NK-92 (cell line): ENCODE data around the gene DHX15.

Source experiments
- DNase-seq: peaks from one replicate; lab custom pipeline; 2025; ENCODE audit not compliant: unreplicated experiment; lab: John Stamatoyannopoulos, UW

The DHX15 gene

DNA sequence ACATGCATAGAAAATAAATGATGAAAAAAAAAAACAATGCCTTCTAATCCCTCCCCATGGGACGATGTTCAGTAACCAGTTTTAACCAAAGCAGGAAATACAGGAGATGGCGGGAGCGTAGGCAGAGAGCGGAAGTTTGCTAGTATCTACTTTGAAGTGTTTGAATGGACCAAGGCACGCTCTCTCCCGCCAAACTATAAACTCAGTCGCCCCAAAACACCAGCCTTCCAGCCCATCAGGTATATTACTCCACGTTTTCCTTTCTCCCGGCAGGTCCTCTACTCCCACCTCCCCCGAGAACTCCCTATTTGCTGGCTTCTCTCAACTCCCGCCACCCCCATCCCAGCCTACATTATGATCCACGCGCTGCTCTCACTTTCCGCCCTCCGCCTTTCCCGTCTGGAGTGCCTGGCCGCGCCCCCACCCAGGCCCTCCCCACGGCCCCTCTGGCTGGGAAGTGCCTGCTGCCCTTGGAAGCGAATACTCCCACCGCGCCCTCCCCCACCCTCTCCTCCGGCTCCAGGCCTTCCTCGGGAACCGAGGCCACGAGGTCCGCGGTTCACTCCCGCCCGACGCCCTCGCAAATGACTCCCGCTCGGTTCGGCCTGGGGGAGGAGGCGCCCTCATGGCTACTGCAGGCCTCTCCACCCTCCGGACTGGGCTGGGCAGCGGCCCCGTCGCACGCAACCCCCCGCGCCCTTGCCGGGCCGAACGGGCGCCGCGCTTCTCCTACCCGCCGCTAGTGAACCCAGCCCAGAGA lies 723 bp downstream of the DHX15 start:
- no peak for DNase-seq

DNA sequence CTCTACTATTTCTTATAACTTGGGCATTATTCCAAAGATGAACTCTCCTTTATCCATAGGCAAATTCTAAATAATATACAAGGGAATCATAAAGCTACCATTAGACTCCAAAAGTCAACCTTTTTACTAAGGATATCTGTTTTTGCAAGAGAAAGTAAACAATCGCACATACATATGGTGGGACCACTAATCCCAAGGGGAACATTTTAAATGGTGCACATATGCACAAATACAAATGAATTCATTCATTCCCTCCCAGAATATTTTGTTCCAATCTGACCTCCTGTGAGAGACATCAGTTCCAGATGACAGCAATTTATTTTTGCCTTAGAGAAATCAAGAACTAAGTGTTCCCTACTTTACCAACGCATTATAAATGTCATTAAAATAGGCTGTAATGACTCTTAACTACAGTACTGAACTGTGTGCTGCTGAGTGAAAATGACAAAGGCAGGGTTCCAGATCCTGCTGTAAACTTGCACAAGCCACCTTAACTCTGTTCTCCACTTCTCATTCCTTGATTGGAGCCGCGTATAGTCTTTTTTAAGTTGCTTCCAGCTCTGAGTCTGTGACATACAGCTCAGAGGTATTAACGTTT lies 2.0 kb downstream of the DHX15 start:
- DNase-seq: no peak

GRCh38 chr4:24578364-24578763 lies 6.0 kb downstream of the DHX15 start:
- DNase-seq: no peak

- DNase-seq: no peak
Observed at GRCh38 chr4:24576276-24576675, 8.1 kb downstream of the DHX15 start.

GRCh38 chr4:24574236-24574635 lies 10.1 kb downstream of the DHX15 start:
- no peak for DNase-seq

DNA sequence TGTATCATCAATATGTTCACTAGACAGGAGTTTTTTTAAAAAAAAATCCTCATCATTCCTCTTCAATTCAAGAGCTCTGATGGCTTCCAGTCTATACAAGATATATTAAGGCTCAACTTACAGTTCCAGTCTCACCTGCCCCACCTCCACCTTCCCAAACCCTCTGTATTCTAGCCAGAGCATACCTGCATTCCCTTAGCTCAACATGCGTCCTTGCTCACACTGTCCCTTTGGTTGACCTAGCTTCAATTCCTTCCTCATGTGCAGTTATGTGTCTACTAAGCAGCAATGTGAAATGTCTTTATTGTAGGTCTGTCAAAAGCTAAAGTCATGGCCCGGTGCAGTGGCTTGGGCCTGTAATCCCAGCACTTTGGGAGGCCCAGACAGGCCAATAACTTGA lies 10.8 kb downstream of the DHX15 start:
- DNase-seq: no peak

DNA sequence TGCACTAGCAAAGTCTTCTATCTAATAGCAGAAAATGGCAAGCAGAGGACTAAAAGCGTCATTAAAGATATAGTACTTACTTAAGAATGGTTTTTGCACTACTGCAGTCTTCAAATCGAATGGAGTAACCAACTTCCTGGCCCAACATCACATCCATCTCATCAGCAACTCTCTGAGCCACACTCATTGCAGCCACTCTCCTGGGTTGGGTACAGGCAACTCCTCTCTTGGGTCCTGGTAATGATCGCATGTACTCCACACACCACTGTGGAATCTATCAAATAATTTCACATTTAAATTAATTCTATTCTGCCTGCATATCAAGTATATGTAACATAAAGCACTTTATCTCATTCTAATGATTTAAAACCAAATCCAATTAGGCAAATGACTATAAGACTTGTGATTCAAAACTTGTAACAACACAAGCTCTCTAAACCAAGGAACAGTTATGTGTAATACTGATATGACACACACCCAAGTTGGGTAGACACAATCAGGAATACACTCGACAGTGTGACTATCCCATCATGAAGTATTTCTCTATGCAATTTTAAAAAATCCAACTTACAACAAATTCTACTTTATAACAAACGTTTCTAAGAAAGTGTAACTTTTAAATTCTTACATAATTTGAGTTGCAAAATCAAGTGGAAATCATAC lies 13.6 kb downstream of the DHX15 start:
- DNase-seq: no peak

GRCh38 chr4:24570172-24570571 lies 14.2 kb downstream of the DHX15 start:
- no peak for DNase-seq

DNA sequence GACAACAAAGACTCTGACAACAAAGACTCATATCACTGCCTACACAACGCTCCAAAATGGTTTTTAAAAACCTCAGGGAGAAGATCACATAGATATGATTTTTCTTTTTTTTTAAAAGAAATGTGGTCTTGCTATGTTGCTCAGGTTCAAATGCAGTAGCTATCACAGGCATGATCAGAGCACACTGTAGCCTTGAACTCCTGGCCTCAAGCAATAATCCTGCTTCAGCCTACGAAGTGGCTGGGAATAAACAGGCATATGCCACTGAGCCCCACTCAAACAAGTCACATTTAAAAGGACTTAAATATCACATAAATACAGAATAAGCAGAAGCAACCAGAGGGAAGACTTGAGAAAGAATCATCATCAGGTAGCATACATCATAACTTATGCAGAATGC lies 14.7 kb downstream of the DHX15 start:
- DNase-seq: no peak

GRCh38 chr4:24568425-24568824 lies 15.9 kb downstream of the DHX15 start:
- no peak for DNase-seq

DNA sequence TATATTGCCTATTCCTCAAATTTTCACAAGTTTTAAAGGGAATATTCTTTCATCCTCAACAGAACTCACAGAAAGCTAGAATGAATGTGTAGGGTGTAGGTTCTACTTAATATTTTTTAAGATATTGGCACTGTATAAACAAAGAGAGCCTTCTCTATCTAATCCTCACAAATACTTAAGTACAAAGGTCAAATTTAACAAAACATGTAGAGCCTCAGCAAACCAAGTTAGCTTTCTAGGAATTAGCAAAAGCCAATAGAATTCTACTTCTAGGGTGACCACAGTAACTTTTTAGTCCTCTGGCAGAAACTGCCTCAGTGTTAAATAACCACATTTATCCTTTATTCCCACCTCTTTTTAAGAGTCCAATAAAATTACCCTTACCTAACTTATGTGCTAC lies 19.3 kb downstream of the DHX15 start:
- DNase-seq: no peak

- DNase-seq: no peak
Observed at GRCh38 chr4:24564488-24564887, 19.9 kb downstream of the DHX15 start.

- DNase-seq: no peak
Observed at GRCh38 chr4:24561438-24562139, 22.8 kb downstream of the DHX15 start.

DNA sequence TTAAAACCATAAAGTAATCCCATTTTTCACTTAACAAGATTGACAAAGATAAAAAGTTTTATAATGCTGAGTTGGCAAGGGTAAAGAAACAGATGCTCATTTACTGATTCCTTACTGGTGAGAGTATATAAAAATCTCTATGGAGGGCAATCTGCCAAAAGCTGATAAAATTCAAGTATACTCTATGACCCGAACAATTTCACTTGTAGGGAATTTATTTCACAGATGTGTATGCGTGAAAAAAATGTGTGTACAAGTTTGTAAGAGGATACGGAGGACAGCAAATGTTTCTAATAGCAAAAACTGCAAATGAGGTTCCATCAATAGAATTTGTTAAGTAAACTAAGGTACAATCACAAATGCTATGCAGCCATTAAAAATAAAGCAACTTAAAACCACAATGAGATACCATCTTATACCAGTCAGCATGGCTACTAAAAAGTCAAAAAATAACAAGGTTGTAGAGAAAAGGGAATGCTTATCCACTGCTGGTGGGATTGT lies 23.4 kb downstream of the DHX15 start:
- no peak for DNase-seq

- no peak for DNase-seq
Observed at GRCh38 chr4:24559889-24560288, 24.5 kb downstream of the DHX15 start.

DNA sequence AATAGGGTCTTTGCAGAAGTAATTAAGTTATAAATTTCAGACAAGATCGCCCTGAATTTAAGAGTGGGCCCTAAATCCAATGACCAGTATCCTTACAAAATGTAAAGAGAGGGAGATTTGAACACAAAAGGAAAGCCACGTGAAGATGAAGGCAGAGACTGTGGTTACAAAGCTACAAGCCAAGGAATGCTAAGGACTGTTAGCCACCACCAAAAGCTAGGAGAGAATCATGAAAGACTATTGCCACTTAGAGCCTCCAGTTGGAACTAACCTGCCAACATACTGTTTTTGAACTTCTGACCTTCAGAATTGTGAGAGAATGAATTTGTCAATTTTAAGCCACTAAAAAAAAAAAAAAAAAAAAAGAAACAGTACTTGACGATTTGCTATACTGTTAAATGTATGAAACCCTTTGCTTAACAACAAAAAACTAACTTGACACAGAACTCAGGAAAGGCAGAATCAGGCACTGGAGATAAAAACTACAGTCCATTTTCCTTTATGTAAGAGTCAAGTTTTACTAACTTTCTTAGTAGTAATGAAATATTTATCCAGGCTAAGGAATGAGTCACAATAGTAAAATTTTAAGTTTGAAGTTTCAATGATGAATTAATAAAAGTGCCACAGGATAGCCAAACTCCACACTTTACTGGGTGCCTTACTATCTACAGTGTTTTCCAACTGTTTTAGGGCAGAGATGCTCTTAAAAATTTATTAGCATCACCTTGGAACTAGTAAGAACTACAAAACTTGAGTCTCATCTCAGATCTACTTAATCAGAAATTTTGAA lies 25.1 kb downstream of the DHX15 start:
- no peak for DNase-seq

- no peak for DNase-seq
Observed at GRCh38 chr4:24557026-24558025, 27.0 kb downstream of the DHX15 start.

DNA sequence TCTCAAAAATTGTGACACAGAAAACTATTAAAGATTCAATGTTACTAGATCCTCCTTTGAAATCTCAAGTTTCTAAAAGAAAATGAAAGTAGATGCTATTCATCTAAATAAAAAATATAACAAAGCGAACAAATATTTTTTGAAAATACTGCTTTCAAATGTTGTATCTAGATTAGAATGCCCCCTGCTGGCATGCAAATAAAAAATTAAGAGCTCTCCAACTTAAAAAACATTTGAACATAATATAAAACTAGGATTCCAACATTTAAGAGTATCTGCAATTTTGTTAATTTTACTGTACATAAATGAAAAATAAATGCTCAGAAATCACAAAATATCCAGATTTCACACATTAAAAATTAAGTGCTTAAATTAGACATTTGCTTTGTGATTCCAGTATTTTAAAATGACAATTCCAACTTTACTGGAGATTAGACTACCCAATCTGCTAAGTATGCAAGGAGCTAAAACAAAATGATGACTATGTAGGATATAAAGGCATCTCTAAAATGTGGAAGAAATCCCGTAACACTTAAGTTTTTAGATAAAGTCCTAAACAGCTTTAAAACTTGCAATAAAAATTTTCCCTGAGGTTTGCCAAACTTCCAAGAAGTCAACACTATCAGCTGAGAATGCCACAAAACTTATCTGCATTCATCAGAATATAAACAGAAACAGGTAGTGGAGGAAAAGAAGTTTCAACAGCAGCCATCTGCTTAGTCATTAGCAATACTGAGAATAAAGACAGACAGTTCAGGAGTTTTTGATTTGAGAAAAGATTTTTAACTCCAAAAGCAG lies 32.7 kb downstream of the DHX15 start:
- DNase-seq: no peak
